Tibial artery (tissue), 4 donors: Measurements from ENCODE around the gene UNK.
A peak's percentile ranks its signal among the peaks of the same experiment; 100 is the strongest.

ENCODE experiments used
- DNase-seq, 2 donors: peaks; one replicate each; pipeline ENCODE4 v3.0.0-alpha.2; 2019
- H3K27ac ChIP-seq, 2 donors: fragments of 200-600 bp; sonication (generic) in 1 of 2; 1 replicate in 1 of 2; 2 replicates in 1 of 2; pipeline ENCODE4 v1.5.1; 2018 to 2019; ENCODE audit warnings: mild to moderate bottlenecking in 1 of 2
- H3K27me3 ChIP-seq, 2 donors: fragments of 200-600 bp; sonication (generic) in 1 of 2; one replicate each; pipeline versions ENCODE4 v1.5.1 to v1.6.0; 2016 to 2019
- H3K36me3 ChIP-seq, 3 donors: fragments of 200-600 bp; sonication (generic) in 2 of 3; one replicate each; pipeline ENCODE4 v1.5.1; 2016 to 2019; ENCODE audit warnings: mild to moderate bottlenecking in 2 of 3
- H3K4me1 ChIP-seq, 4 donors: fragments of 200-600 bp; sonication (generic) in 2 of 4; 1 replicate in 3 of 4; 2 replicates in 1 of 4; pipeline ENCODE4 v1.5.1; 2016 to 2019
- H3K4me3 ChIP-seq, 2 donors: fragments of 200-600 bp; sonication (generic) in 1 of 2; 1 replicate in 1 of 2; 2 replicates in 1 of 2; pipeline ENCODE4 v1.5.1; 2018 to 2019; ENCODE audit warnings: mild to moderate bottlenecking in 2 of 2
- H3K9me3 ChIP-seq, 3 donors: fragments of 200-600 bp; sonication (generic) in 1 of 3; one replicate each; pipeline ENCODE4 v1.5.1; 2016 to 2019
- intact Hi-C: fragments of 100-400 bp; cut with DNase I; formaldehyde crosslinking; loops from one replicate; pipeline ENCODE4 v1.15.0; 2023; ENCODE audit warnings: low total_unique reads
- TF ChIP-seq, protein P1 (sequence below), 2 experiments: fragments of 200-600 bp in 1 of 2; fragments of 450-650 bp in 1 of 2; IDR thresholded peaks; one replicate each; pipeline ENCODE4 v1.5.1; 2017 to 2019; ENCODE audit warnings: antibody characterized with exemption in 2 of 2, mild to moderate bottlenecking in 1 of 2, moderate library complexity in 1 of 2

Gene UNK

DNA sequence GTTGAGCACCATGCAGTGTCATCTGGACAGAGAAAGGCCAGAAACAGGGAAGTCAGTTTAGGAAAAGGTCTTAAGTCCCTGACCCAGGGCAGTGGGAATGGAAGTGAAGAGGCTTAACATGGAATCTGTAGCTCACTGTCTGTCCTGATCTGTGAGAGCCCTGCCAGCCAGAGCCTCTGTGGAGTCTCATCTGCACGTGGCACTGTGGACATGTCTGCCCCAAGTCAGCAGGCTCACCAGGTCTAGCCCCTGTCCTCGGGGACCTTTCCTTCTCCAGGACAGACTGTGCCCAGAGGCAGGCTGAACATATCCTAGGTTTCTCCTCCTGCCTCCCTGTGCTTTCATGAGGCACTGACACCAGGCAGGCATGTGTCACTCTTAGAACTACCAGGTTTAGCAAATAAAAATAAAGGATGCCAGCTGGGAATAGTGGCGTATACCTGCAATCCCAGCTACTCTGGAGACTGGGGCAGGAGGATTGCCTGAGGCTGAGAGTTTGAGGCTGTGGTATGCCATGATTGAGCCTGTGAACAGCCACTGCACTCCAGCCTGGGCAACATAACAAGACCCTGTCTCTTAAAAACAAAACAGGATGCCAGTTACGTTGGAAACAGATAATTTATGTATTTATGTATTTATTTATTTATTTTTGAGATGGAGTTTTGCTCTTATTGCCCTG is 22.4 kb downstream of the UNK start:
- DNase-seq = peak in 1 of 2 donors; percentile 40
- H3K9me3 ChIP-seq = no peaks in the 10 kb centered on the region
- H3K27me3 ChIP-seq = no peaks in the 10 kb centered on the region
- peaks cover 13 to 34% (median 25%) of the 10 kb centered on the region in 3 donors for H3K36me3 ChIP-seq
- H3K27ac ChIP-seq = no peak overlapping the region
- intact Hi-C loops = no loop called here
- H3K4me1 ChIP-seq = peaks cover 0 to 19% (median 14%) of the 10 kb centered on the region in 4 donors
- TF ChIP-seq, protein P1, sequence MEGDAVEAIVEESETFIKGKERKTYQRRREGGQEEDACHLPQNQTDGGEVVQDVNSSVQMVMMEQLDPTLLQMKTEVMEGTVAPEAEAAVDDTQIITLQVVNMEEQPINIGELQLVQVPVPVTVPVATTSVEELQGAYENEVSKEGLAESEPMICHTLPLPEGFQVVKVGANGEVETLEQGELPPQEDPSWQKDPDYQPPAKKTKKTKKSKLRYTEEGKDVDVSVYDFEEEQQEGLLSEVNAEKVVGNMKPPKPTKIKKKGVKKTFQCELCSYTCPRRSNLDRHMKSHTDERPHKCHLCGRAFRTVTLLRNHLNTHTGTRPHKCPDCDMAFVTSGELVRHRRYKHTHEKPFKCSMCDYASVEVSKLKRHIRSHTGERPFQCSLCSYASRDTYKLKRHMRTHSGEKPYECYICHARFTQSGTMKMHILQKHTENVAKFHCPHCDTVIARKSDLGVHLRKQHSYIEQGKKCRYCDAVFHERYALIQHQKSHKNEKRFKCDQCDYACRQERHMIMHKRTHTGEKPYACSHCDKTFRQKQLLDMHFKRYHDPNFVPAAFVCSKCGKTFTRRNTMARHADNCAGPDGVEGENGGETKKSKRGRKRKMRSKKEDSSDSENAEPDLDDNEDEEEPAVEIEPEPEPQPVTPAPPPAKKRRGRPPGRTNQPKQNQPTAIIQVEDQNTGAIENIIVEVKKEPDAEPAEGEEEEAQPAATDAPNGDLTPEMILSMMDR (IDR thresholded peaks at IDR 0.05) = no peak
- H3K4me3 ChIP-seq = no peak overlapping the region

DNA sequence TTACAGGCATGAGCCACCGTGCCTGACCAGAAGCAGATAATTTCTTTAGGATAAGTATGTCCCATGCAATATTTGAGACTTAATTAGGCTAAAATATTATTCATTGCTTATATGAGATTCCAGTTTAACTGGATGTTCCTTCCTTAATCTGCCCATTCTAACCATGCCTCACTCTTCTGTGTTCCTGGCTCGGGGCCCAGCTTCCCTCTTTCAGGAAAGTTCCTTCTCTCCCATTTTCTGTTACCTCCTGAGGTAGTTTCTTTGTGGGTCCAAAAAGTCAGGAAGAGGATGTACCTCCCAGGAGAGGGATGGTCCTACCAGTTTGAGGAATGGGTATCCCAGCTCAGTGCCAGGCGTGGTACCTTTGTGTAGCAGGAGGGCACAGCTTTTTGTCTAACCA is 23.3 kb downstream of the UNK start:
- Histone ChIP-seq H3K27me3 (no peaks in the 10 kb centered on the region), H3K4me3 (no peak overlapping the region), H3K36me3 (peaks cover 22 to 36% (median 34%) of the 10 kb centered on the region in 3 donors), H3K4me1 (peaks cover 0 to 19% (median 14%) of the 10 kb centered on the region in 4 donors), H3K27ac (peak overlapping the region; percentile 45 to 59), H3K9me3 (no peaks in the 10 kb centered on the region)
- intact Hi-C loops = no loop called here
- DNase-seq = peak in 1 of 2 donors; percentile 32
- TF ChIP-seq, protein P1 (IDR thresholded peaks at IDR 0.05) = no peak

DNA sequence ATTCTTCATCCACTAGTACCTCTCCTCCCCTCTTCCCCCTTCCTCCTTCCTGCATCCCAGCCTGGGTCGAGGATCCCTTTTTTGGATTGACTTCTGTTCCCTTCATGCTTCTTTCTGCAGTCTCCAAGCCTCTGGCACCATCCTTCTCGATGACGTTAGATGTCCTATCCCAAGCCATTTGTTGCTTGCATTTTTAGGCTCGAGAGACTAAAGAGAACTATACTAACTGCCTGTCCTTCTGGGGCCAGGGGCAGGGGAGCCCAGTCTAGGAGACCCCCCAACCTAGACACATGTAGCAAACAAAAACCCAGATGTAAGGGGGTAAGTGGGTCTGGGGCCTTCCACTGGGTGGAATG is 23.9 kb downstream of the UNK start:
- peak in 1 of 2 donors; percentile 50 for DNase-seq
- H3K36me3 ChIP-seq = peaks cover 29 to 40% (median 39%) of the 10 kb centered on the region in 3 donors
- H3K27ac ChIP-seq = peak overlapping the region; percentile 45 to 59

DNA sequence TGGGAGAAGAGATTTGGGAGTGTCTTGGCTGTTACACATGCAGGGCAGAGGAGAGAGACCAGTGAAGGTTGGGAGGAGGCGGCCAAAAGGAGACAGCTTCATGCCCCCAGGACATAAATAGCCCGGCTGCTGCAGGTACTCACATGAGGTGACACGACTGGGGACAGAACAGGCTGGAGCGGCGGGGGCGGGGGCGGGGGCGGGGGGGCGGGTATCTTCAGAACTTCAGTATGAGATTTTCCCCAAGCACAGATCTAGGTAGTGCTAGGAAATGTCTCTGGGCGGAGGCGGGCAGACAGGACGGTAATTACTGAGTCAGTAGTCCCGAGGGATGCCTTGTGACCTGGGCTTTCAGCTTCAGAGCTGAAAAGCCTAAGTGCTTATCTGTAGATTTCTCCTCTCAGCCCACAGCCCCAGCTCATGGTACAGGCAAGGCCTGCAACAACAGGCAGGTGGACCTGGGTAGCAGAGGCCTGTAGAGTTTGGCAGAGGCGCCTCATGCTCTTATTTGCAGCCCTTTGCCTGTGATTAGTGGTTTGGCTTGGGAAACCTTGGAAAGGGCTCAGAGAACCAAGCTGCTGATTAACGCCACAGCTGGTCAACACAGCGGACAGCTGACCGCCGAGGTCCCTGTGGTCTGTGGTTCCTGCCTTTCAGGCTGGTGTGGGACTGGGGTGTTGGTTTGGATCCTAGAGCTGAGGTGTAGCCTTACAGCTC is 24.5 kb downstream of the UNK start:
- Histone ChIP-seq H3K4me3 (no peak overlapping the region), H3K36me3 (peaks cover 31 to 46% (median 44%) of the 10 kb centered on the region in 3 donors), H3K4me1 (peaks cover 0 to 19% (median 14%) of the 10 kb centered on the region in 4 donors), H3K27ac (peak overlapping the region; percentile 45 to 59), H3K9me3 (no peaks in the 10 kb centered on the region), H3K27me3 (no peaks in the 10 kb centered on the region)
- TF ChIP-seq, protein P1 (IDR thresholded peaks at IDR 0.05) = no peak
- peak; percentile 82 to 83 for DNase-seq
- intact Hi-C loops = no loop called here

More for the DNA sequence above, 23.9 kb downstream of the UNK start:
- Histone ChIP-seq H3K27me3 (no peaks in the 10 kb centered on the region), H3K4me3 (no peak overlapping the region), H3K9me3 (no peaks in the 10 kb centered on the region), H3K4me1 (peaks cover 0 to 19% (median 14%) of the 10 kb centered on the region in 4 donors)
- intact Hi-C loops = no loop called here
- TF ChIP-seq, protein P1 (IDR thresholded peaks at IDR 0.05) = no peak

DNA sequence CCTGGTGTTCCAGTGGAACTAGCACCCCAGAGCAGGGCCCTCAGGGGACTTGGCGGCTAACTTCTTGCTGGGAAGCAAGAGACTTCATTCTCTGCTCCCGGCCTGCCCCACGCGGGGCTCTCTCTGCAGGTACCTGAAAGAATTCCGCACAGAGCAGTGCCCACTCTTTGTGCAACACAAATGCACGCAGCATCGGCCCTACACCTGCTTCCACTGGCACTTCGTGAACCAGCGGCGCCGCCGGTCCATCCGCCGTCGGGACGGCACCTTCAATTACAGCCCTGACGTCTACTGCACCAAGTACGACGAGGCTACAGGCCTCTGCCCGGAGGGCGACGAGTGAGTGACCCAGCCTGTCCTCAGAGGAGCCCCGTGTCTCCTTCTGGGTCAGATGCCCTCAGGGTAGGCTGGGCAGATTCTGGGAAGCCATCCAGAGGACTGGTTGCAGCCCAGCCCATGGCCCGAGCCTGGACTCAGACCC is 25.1 kb downstream of the UNK start:
- H3K36me3 ChIP-seq = peaks cover 31 to 52% (median 48%) of the 10 kb centered on the region in 3 donors
- H3K4me1 ChIP-seq = peaks cover 0 to 19% (median 14%) of the 10 kb centered on the region in 4 donors
- DNase-seq = peak in 1 of 2 donors; percentile 61
- H3K4me3 ChIP-seq = no peak overlapping the region
- peak overlapping the region; percentile 45 to 59 for H3K27ac ChIP-seq
- TF ChIP-seq, protein P1 (IDR thresholded peaks at IDR 0.05) = no peak
- no peaks in the 10 kb centered on the region for H3K27me3 ChIP-seq
- intact Hi-C loops = no loop called here
- no peaks in the 10 kb centered on the region for H3K9me3 ChIP-seq
